Stimulated activated memory B cell treated with anti-CD40 and anti-IgM and Interleukin-4, amounts not matched to agents 10 μg/mL and 1 μg/mL and 100 μg/mL, for 72 hours (primary cell): ENCODE results near the gene RBM4.
"Not testable (repeated sequence)": the region's sequence is repeated elsewhere in the genome, so short reads cannot be mapped to it uniquely, and the experiment has no call there.

Source experiments
- ATAC-seq: fragments of 150-1000 bp; cut with Tn5 transposase; 2 replicates; pipeline ENCODE4 v1.10.0; 2021
- H3K27ac Mint-ChIP-seq: one replicate; pipeline ENCODE4 v1.8.0; 2022; ENCODE audit warnings: mild to moderate bottlenecking, mixed read lengths
- H3K27me3 Mint-ChIP-seq: one replicate; pipeline ENCODE4 v1.8.0; 2022; ENCODE audit warnings: mixed read lengths
- H3K36me3 Mint-ChIP-seq: one replicate; pipeline ENCODE4 v1.8.0; 2022; ENCODE audit warnings: mixed read lengths
- H3K4me1 Mint-ChIP-seq: one replicate; pipeline ENCODE4 v1.8.0; 2022; ENCODE audit warnings: mixed read lengths
- H3K4me3 Mint-ChIP-seq: one replicate; pipeline ENCODE4 v1.8.0; 2022; ENCODE audit warnings: mild to moderate bottlenecking, moderate library complexity, mixed read lengths
- H3K9me3 Mint-ChIP-seq: one replicate; pipeline ENCODE4 v1.8.0; 2022; ENCODE audit warnings: mixed read lengths

Gene RBM4, protein sequence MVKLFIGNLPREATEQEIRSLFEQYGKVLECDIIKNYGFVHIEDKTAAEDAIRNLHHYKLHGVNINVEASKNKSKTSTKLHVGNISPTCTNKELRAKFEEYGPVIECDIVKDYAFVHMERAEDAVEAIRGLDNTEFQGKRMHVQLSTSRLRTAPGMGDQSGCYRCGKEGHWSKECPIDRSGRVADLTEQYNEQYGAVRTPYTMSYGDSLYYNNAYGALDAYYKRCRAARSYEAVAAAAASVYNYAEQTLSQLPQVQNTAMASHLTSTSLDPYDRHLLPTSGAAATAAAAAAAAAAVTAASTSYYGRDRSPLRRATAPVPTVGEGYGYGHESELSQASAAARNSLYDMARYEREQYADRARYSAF

DNA sequence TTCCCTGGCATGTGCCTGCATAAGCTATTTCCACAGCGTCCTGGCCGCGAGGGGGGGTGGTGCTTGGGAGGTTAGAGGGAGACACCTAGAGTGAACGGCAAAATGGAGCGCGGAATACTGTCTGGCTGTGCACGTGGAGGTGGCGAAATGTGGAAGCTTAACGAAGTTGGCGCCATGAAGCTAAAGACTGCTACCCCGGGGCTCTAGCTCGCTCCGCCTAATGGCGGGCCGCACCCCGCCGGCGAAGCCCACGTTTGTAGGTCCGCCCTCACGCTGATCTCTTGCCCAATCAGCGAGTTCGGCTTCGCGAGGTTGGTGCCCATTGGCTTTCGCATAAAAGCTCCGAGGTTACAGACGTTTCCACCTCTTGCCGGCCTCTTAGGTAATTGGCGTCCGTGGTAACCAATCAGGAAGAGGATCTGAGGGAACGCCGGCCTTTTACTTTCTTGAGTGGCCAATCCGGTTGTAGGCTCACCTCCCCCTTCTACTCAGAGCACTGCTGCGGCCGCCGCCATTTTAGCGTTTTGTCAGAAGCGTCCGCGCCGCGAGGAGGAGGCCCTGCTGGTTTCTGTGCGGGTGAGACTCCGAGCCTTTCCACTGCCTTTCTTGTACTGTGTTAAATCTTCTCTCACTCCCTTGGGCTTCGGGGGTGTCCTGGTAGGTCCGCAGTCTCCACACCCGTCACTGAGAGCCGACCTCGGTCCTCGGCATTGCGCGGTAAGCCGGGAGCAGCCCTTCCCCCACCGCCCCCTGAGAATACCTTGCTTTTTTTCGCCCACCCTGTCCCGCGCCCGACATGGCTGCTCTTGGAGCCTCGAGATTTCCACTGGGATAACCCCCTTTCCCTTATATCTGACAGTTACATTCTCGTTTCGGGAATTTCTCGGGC is at the start of gene RBM4:
RBM4 (plus strand) TSS at position 527 of the 889 bp plus-strand sequence. CDS start 1,009 bp downstream, outside the sequence.
- H3K9me3 Mint-ChIP-seq = no peaks in the 10 kb centered on the region
- H3K4me3 Mint-ChIP-seq = peak within 1 kb of the TSS; percentile 91
- peak; percentile 99 for ATAC-seq
- no peaks in the 10 kb centered on the region for H3K27me3 Mint-ChIP-seq
- peaks cover 69% of the 10 kb centered on the region for H3K4me1 Mint-ChIP-seq
- H3K27ac Mint-ChIP-seq = peak within 1 kb of the TSS; percentile 96
- peaks cover 46% of the 10 kb centered on the region for H3K36me3 Mint-ChIP-seq

DNA sequence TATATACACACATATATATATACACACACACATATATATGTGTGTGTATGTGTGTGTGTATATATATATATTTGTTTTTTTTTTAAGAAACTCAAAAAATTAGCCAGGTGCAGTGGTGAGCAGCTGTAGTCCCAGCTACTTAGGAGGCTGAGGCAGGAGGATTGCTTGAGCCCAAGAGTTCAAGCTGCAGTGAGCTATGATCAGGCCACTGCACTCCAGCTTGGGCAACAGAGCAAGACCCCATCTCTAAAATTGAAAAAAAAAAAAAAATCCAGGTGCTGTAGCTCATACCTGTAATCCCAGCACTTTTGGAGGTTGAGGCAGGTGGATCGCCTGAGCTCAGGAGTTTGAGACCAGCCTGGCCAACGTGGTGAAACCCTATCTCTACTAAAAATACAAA is 49.2 kb upstream of the RBM4 start:
- not testable (repeated sequence) for ATAC-seq, H3K27me3 Mint-ChIP-seq, H3K36me3 Mint-ChIP-seq, H3K27ac Mint-ChIP-seq, H3K4me3 Mint-ChIP-seq, H3K9me3 Mint-ChIP-seq
- H3K4me1 Mint-ChIP-seq = peaks cover 22% of the 10 kb centered on the region

DNA sequence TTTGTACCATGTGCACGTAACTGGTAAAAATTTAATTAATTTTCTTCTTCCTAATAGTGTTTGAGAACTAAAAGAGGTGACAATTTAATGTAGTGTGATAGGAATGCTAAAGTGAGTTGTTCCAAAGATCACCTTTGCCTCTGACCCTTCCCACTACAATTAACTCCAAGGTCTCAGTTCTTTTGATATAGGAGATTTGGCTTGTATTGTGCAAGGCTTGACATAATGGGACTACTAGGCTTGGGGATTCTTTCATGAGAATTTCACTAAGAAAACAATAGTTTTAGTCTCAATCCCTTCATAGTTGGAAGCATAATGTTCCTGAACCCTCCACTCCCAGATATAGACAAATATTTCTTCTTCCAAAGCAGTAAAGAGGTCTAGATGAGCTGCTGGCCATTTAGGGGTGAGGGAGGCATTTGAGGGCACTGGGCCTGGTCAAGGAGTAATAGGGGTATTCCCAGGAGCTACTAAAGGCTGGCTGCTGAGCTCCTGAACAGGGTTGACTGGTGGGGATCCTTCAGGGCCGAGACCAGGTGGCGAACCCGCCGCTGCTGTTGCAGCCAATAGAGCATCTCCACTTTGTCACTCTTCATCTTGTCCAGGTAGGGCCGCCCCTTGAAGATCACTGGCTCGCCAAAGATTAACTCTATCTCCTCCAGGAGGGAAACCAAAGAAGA is 48.4 kb upstream of the RBM4 start:
- peaks cover 30% of the 10 kb centered on the region for H3K4me1 Mint-ChIP-seq
- no peaks in the 10 kb centered on the region for H3K9me3 Mint-ChIP-seq
- H3K27ac Mint-ChIP-seq = no peak overlapping the region
- H3K27me3 Mint-ChIP-seq = no peaks in the 10 kb centered on the region
- H3K36me3 Mint-ChIP-seq = no peaks in the 10 kb centered on the region
- no peak for ATAC-seq
- H3K4me3 Mint-ChIP-seq = no peak overlapping the region

DNA sequence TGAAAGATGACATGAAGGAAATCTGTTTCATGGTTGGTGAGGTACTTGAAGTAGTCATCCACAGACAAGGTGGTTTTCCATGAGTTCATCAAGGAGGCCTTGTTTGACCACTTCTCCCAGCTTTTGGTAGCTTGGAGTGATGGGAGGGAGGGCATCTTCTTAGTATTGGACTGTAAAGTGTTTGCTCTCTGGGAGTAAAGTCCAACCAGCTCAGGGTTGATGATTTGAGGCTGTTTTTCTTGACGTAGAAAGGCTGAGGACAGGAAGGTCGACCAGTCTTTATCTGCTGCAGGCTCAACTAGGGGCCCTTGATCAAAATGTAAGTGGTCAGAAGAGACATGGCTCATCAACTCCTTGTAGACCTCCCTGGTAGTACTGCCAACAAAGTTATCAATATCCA is 47.3 kb upstream of the RBM4 start:
- H3K4me3 Mint-ChIP-seq = no peak overlapping the region
- no peak for ATAC-seq
- no peaks in the 10 kb centered on the region for H3K9me3 Mint-ChIP-seq
- no peaks in the 10 kb centered on the region for H3K36me3 Mint-ChIP-seq
- H3K4me1 Mint-ChIP-seq = peaks cover 40% of the 10 kb centered on the region
- peak overlapping the region; percentile 97 for H3K27ac Mint-ChIP-seq
- no peaks in the 10 kb centered on the region for H3K27me3 Mint-ChIP-seq

DNA sequence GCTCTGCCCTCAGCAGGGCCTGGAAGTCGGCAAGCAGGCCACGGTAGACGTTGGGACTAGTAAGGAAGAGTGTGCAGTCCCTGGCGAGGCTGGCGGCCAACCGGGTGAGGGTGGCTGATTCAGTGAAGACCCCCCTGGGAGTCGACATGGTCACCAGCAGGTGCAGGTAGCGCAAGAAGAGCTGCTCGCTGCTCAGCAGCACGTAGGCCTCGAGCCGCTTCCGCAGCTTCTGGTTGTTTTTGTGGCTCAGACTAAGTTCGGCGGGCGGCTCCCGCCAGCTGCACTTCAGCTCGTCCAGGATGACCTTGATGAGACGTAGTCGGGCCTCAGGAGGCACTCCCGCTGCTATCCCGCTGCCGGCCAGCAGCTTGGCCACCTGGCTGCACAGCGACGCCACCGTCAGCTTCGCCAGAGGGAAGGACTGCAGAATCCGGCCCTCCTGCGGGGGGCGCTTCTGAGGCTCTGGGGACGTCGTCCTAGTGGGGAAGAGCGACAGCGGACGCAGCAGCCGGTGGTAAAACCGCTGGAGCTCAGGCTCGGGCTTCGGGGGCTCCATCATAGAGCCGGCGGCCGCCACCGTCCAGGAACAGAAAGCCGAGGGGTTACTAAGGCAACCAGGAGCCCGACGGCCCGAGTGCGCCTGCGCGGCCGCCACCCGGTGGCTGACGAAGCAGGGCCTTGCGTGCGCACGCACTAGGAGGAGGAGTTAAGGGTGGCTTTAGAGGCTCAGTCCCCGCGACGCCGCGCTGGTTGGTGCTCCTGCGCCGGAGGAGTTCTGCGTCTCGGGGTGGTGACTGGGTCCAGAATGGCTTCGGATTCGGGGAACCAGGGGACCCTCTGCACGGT is 45.8 kb upstream of the RBM4 start, which contains the start of the genes CCDC87 and CCS:
CCDC87 (minus strand) TSS at position 607 of the 846 bp plus-strand sequence; CDS start at position 559, 48 bp downstream.
CCS (plus strand) TSS at position 729 of the 846 bp plus-strand sequence; CDS start at position 806, 77 bp downstream.
- Mint-ChIP-seq H3K27ac (peak within 1 kb of the TSS; percentile 97), H3K36me3 (no peaks in the 10 kb centered on the region), H3K9me3 (no peaks in the 10 kb centered on the region), H3K4me1 (peaks cover 40% of the 10 kb centered on the region), H3K4me3 (peak within 1 kb of the TSS; percentile 100), H3K27me3 (no peaks in the 10 kb centered on the region)
- ATAC-seq = peak; percentile 98

DNA sequence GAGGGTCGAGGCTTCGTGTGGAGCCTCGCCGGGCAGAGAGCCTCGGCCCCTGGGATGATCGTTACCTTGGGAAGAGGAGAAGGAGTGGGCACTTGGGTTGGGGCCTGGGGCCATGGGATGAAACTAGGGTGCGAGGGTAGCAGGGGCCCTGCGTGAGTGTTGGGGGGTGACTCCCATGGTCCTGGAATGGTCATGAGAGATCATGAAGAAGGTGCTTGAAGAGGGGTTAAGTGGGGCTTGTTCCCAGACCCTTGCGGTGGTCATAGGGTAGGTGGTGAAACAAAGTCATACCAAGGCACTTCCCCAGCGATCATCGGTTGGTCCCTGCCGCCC is 45.2 kb upstream of the RBM4 start:
- H3K27ac Mint-ChIP-seq = peak overlapping the region; percentile 97
- no peaks in the 10 kb centered on the region for H3K27me3 Mint-ChIP-seq
- H3K4me1 Mint-ChIP-seq = peaks cover 40% of the 10 kb centered on the region
- H3K36me3 Mint-ChIP-seq = no peaks in the 10 kb centered on the region
- ATAC-seq = peak; percentile 1
- no peaks in the 10 kb centered on the region for H3K9me3 Mint-ChIP-seq
- H3K4me3 Mint-ChIP-seq = peak overlapping the region; percentile 100

DNA sequence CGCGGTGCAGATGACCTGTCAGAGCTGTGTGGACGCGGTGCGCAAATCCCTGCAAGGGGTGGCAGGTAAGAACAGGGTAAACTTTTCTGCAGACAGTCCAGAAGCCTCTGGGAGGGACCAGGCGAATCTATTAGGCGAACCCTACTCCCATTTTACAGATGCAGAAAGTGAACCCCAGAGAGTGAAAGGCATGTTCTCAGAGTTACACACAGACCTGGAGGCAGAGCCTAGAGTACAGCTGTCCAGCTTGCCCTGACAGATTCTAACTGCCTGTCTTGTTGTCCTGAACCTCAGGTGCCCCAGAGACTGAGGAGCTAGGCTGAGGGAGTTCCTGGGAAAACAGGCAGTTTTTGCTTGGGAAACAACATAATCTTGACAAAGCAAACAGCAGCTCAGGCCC is 44.9 kb upstream of the RBM4 start:
- Mint-ChIP-seq H3K4me1 (peaks cover 40% of the 10 kb centered on the region), H3K4me3 (peak overlapping the region; percentile 100), H3K36me3 (no peaks in the 10 kb centered on the region), H3K9me3 (no peaks in the 10 kb centered on the region), H3K27ac (peak overlapping the region; percentile 97), H3K27me3 (no peaks in the 10 kb centered on the region)
- ATAC-seq = no peak

DNA sequence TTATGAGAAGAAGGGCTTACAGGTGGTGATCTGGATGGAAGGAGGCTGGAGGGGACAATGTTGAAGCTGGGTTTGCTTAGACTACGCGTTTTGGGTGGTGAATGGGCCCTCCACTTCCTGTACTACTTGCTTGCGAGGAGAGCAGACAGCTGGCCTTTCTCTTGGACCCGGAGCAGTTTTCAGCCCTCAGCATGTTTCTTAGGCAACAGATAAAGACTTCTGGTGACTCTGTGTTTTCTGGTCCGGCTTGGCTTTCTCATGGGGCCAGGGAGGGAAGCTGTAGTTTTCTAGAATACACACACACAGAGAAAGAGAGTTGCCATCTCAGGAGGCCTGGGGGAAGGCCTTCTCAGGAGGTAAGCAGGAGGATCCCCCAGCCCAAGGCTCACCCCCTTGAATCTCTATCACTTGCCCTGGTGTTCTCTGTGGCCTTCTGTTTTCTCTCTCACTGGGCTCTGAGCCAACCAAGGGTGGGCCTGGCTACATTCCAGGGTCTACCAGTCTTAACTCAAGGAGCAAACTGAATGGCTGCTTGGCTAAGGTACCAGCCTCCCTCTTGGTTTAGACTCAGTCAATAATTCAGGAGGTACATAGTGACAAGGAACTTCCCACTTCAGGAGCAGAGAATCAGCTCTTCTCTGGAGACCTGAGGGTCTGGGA is 43.1 kb upstream of the RBM4 start:
- no peaks in the 10 kb centered on the region for H3K9me3 Mint-ChIP-seq

DNA sequence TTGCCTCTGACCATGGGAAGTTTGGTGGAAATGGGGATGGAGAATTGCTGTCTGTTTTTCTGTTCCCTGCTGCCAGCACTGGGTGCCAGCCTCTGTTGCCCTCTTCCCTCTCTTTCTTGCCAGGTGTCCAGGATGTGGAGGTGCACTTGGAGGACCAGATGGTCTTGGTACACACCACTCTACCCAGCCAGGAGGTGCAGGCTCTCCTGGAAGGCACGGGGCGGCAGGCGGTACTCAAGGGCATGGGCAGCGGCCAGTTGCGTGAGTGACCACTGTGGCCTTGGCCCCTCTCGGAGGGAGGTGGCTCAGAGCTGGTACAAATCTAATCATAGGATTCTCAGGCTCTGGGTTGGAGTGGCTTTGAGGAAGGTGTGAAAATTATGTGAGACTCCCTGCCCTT is 39.5 kb upstream of the RBM4 start:
- Mint-ChIP-seq H3K9me3 (no peaks in the 10 kb centered on the region), H3K4me3 (no peak overlapping the region), H3K4me1 (peaks cover 32% of the 10 kb centered on the region), H3K27me3 (no peaks in the 10 kb centered on the region), H3K36me3 (peaks cover 17% of the 10 kb centered on the region), H3K27ac (no peak overlapping the region)
- no peak for ATAC-seq

More for the DNA sequence above, 43.1 kb upstream of the RBM4 start:
- H3K4me3 Mint-ChIP-seq = peak overlapping the region; percentile 59
- peak overlapping the region; percentile 71 for H3K27ac Mint-ChIP-seq
- no peaks in the 10 kb centered on the region for H3K27me3 Mint-ChIP-seq
- H3K36me3 Mint-ChIP-seq = peaks cover 2% of the 10 kb centered on the region
- peaks cover 44% of the 10 kb centered on the region for H3K4me1 Mint-ChIP-seq
- ATAC-seq = no peak

DNA sequence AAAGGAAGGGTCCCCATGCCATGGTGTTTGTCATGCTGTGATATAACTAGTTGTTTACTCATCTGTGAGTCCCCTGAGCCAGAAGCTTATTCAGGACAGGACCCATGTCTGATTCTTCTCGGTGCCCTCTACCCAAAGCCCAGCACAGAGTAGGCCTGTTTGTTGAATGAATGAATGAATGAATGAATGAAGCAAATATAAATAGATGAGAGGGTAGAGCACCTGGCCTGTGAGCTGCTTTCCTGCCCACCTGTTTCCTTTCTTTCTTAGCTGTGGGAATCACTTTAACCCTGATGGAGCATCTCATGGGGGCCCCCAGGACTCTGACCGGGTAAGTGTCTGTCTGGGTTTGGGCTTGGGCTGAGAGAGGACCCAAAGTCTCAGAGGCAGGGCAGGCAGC is 38.3 kb upstream of the RBM4 start:
- peak overlapping the region; percentile 71 for H3K27ac Mint-ChIP-seq

DNA sequence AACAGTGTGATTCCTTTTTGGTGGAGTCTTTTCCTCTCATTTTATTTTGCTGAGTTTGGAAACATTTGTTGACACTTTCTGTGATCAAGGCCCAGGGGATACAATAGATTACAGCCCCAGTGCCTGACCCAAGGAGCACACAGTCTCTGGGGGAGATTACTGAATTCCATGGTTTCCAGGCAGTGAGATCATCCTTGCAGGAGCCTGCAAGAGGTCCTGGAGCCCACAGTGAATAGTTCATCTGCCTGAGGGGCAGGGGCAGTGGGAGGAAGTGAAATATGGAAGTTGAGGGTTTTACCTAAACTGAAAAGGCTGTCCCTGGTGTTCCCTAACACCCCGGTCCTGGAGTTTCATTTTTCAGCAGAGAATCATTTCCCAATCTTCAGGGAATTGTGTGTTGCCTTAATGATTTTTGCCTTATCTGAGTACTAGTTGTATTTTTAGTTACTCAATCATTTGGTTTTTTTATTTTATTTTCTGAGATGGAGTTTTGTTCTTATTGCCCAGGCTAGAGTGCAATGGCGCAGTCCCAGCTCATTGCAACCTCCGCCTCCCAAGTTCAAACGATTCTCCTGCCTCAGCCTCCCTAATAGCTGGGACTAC is 37.8 kb upstream of the RBM4 start:
- H3K27ac Mint-ChIP-seq = peak overlapping the region; percentile 71

More for the DNA sequence above, 38.3 kb upstream of the RBM4 start:
- ATAC-seq = no peak
- Mint-ChIP-seq H3K4me3 (no peak overlapping the region), H3K27me3 (no peaks in the 10 kb centered on the region), H3K9me3 (no peaks in the 10 kb centered on the region), H3K4me1 (peaks cover 23% of the 10 kb centered on the region), H3K36me3 (peaks cover 28% of the 10 kb centered on the region)

DNA sequence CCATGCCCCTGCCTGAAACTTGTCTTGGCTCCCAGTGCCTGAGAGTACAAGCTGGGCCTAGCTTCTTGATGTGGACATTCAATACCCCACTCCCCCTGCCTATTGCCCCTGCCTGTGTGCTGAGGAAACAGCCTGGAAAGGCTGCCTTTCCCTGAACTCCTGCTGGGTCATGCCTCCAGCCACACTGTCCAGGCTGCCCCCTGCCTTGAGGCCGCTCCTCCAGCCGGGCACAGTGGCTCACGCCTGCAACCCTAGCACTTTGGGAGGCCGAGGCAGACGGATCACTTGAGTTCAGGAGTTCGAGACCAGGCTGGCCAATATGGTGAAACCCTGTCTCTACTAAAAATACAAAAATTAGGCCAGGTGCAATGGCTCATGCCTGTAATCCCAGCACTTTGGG is 35.4 kb upstream of the RBM4 start:
- no peak overlapping the region for H3K27ac Mint-ChIP-seq
- H3K36me3 Mint-ChIP-seq = peaks cover 40% of the 10 kb centered on the region
- no peaks in the 10 kb centered on the region for H3K9me3 Mint-ChIP-seq
- no peak for ATAC-seq
- peaks cover 25% of the 10 kb centered on the region for H3K4me1 Mint-ChIP-seq
- no peak overlapping the region for H3K4me3 Mint-ChIP-seq
- no peaks in the 10 kb centered on the region for H3K27me3 Mint-ChIP-seq

More for the DNA sequence above, 37.8 kb upstream of the RBM4 start:
- no peaks in the 10 kb centered on the region for H3K27me3 Mint-ChIP-seq
- H3K4me1 Mint-ChIP-seq = peaks cover 18% of the 10 kb centered on the region
- ATAC-seq = no peak
- peaks cover 33% of the 10 kb centered on the region for H3K36me3 Mint-ChIP-seq
- H3K4me3 Mint-ChIP-seq = no peak overlapping the region
- H3K9me3 Mint-ChIP-seq = no peaks in the 10 kb centered on the region

DNA sequence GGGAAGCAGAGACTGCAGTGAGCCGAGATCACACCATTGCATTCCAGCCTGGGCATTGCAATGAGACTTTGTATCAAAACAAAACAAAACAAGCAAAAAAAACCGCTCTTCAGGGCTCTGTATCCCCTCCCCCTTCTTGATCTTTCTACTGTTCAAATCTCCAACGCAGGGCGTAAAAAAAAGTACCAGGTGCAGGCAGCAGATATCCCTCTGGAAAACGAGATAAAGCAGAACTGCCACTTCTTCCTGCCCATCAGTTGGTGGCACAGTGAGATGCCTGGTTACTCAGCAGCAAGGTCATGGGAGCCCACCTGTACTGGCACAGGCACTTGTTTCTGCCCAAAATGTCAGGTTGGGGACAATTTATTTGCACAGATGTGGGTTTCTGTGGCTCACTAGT is 34.3 kb upstream of the RBM4 start:
- no peaks in the 10 kb centered on the region for H3K27me3 Mint-ChIP-seq
- no peak for ATAC-seq
- no peak overlapping the region for H3K4me3 Mint-ChIP-seq
- peaks cover 40% of the 10 kb centered on the region for H3K36me3 Mint-ChIP-seq
- H3K9me3 Mint-ChIP-seq = no peaks in the 10 kb centered on the region
- peak overlapping the region; percentile 95 for H3K27ac Mint-ChIP-seq
- peaks cover 31% of the 10 kb centered on the region for H3K4me1 Mint-ChIP-seq
